NCI-H187 treated with DMSO at 0.1 percent for 48 hours (cell line): ENCODE measurements around the gene TERT.

Experiments used
- DNase-seq: peaks from one replicate; lab custom pipeline; 2025; lab: John Stamatoyannopoulos, UW

TERT gene

GRCh38 chr5:1318659-1319251 is 23.9 kb upstream of the TERT start:
- DNase-seq, result no peak

- no peak for DNase-seq
These were observed 23.2 kb upstream of the TERT start for GRCh38 chr5:1317921-1318565.

GRCh38 chr5:1316588-1317340 is 21.9 kb upstream of the TERT start:
- no peak for DNase-seq

- peak; percentile 86 for DNase-seq
These were observed 21.1 kb upstream of the TERT start for GRCh38 chr5:1315709-1316587.

- no peak for DNase-seq
These were observed 20.3 kb upstream of the TERT start for GRCh38 chr5:1315018-1315708.

GRCh38 chr5:1314564-1314982 is 19.7 kb upstream of the TERT start:
- no peak for DNase-seq

- no peak for DNase-seq
These were observed 18.3 kb upstream of the TERT start for GRCh38 chr5:1312993-1313833.

- DNase-seq, result no peak
These were observed 17.3 kb upstream of the TERT start for GRCh38 chr5:1312206-1312605.

GRCh38 chr5:1311439-1312055 is 16.7 kb upstream of the TERT start:
- no peak for DNase-seq

GRCh38 chr5:1310118-1310517 is 15.2 kb upstream of the TERT start:
- DNase-seq, result no peak

- no peak for DNase-seq
These were observed 9.2 kb upstream of the TERT start for GRCh38 chr5:1304033-1304432.

GRCh38 chr5:1302258-1302657 is 7.4 kb upstream of the TERT start:
- DNase-seq, result no peak

GRCh38 chr5:1300581-1301083 is 5.8 kb upstream of the TERT start:
- DNase-seq, result no peak

- DNase-seq, result no peak
These were observed 5.1 kb upstream of the TERT start for GRCh38 chr5:1299961-1300360.

- no peak for DNase-seq
These were observed 4.6 kb upstream of the TERT start for GRCh38 chr5:1299511-1299850.

GRCh38 chr5:1298723-1299510 is 4.0 kb upstream of the TERT start:
- no peak for DNase-seq

- no peak for DNase-seq
These were observed 3.2 kb upstream of the TERT start for GRCh38 chr5:1298067-1298551.

GRCh38 chr5:1297243-1297642 is 2.4 kb upstream of the TERT start:
- DNase-seq, result no peak

- DNase-seq, result no peak
These were observed 776 bp upstream of the TERT start for GRCh38 chr5:1295650-1296037.
